Prostate gland (tissue), 2 donors: ENCODE results near the gene GPR162.

Experiments
- CTCF ChIP-seq, 4 experiments: fragments of 200-600 bp in 2 of 4; fragments of 450-650 bp in 2 of 4; sonication (generic) in 2 of 4; IDR thresholded peaks; 1 replicate in 3 of 4; 2 replicates in 1 of 4; pipeline ENCODE4 v1.5.1; 2016 to 2019; ENCODE audit warnings: antibody characterized with exemption in 4 of 4, mild to moderate bottlenecking in 2 of 4, moderate library complexity in 2 of 4
- POLR2A ChIP-seq: fragments of 450-650 bp; IDR thresholded peaks from one replicate; pipeline ENCODE4 v1.6.1; 2016; ENCODE audit warnings: antibody characterized with exemption, mild to moderate bottlenecking
- POLR2AphosphoS5 ChIP-seq: sonication (generic); formaldehyde crosslinking; IDR thresholded peaks from one replicate; pipeline ENCODE4 v1.6.1; 2017; ENCODE audit warnings: antibody characterized with exemption

- TF ChIP-seq POLR2A (no peak), CTCF (IDR thresholded peaks at IDR 0.05) (no peak), POLR2AphosphoS5 (no peak)
Measured at GRCh38 chr12:6860942-6861341, 39.3 kb downstream of the GPR162 start.
